HG03565 (cell line): ENCODE measurements around the gene MAP3K14.

Experiments
- ATAC-seq: cut with Tn5 transposase; IDR thresholded peaks from one replicate; pipeline ENCODE4 v1.9.1; 2021; ENCODE audit warnings: mild to moderate bottlenecking, moderate library complexity; ENCODE audit not compliant: unreplicated experiment

MAP3K14 gene

GRCh38 chr17:45238155-45238774 is 78.6 kb downstream of the MAP3K14 start:
- ATAC-seq = no peak

GRCh38 chr17:45237686-45238085 is 79.1 kb downstream of the MAP3K14 start:
- ATAC-seq = no peak

GRCh38 chr17:45236282-45236606 is 80.6 kb downstream of the MAP3K14 start:
- ATAC-seq = no peak

- ATAC-seq = no peak
Observed at GRCh38 chr17:45235416-45236281, 81.2 kb downstream of the MAP3K14 start.

GRCh38 chr17:45234641-45235415 is 82.0 kb downstream of the MAP3K14 start:
- no peak for ATAC-seq

GRCh38 chr17:45233423-45233924 is 83.3 kb downstream of the MAP3K14 start:
- no peak for ATAC-seq

- no peak for ATAC-seq
Observed at GRCh38 chr17:45232514-45233422, 84.1 kb downstream of the MAP3K14 start.

GRCh38 chr17:45231481-45232116 is 85.2 kb downstream of the MAP3K14 start:
- no peak for ATAC-seq

GRCh38 chr17:45230787-45231480 is 85.9 kb downstream of the MAP3K14 start:
- ATAC-seq = no peak

GRCh38 chr17:45230410-45230786 is 86.4 kb downstream of the MAP3K14 start:
- no peak for ATAC-seq

GRCh38 chr17:45229681-45230409 is 87.0 kb downstream of the MAP3K14 start:
- ATAC-seq = no peak

GRCh38 chr17:45228763-45229539 is 87.9 kb downstream of the MAP3K14 start:
- ATAC-seq = peak; percentile 28

GRCh38 chr17:45227926-45228762 is 88.7 kb downstream of the MAP3K14 start:
- ATAC-seq = no peak

GRCh38 chr17:45227101-45227925 is 89.5 kb downstream of the MAP3K14 start:
- ATAC-seq = no peak

GRCh38 chr17:45226576-45226975 is 90.2 kb downstream of the MAP3K14 start:
- ATAC-seq = no peak

- ATAC-seq = peak; percentile 24
Observed at GRCh38 chr17:45225964-45226530, 90.8 kb downstream of the MAP3K14 start.
